Type B pancreatic cell (in vitro differentiated cells): ENCODE measurements around the gene ADNP. TPM values are rescaled to one million over a fixed set of nuclear protein-coding genes. Genes with fewer than 3 reads are reported as not detected.
A peak's percentile ranks its signal among the peaks of the same experiment; 100 is the strongest.

Experiments used
- DNase-seq: peaks from one replicate; pipeline ENCODE4 v3.0.0; 2021; ENCODE audit warnings: mixed read lengths; ENCODE audit not compliant: unreplicated experiment; ENCODE audit errors: extremely low spot score
- H3K27ac Mint-ChIP-seq: 2 replicates; pipeline ENCODE4 v1.8.0; 2021; ENCODE audit warnings: mild to moderate bottlenecking, mixed read lengths
- H3K27me3 Mint-ChIP-seq: 2 replicates; pipeline ENCODE4 v1.8.0; 2021; ENCODE audit warnings: mixed read lengths
- H3K36me3 Mint-ChIP-seq: 2 replicates; pipeline ENCODE4 v1.8.0; 2021; ENCODE audit warnings: mixed read lengths
- H3K4me1 Mint-ChIP-seq: one replicate; pipeline ENCODE4 v1.8.0; 2021; ENCODE audit warnings: mixed read lengths; ENCODE audit not compliant: unreplicated experiment
- H3K4me3 Mint-ChIP-seq: 2 replicates; pipeline ENCODE4 v1.8.0; 2021; ENCODE audit warnings: mild to moderate bottlenecking, mixed read lengths
- H3K9me3 Mint-ChIP-seq: 2 replicates; pipeline ENCODE4 v1.8.0; 2021; ENCODE audit warnings: mixed read lengths
- total RNA-seq: library from RNA; stranded (reverse); gene quantifications from 2 replicates; pipeline ENCODE4 v1.2.1, GENCODE V29; 2021; ENCODE audit warnings: low replicate concordance
- TF ChIP-seq, protein P1 (sequence below): fragments of 200-600 bp; sonication (generic); conservative IDR thresholded peaks from 2 replicates; pipeline ENCODE4 v1.5.0; 2021; ENCODE audit warnings: antibody characterized with exemption, mild to moderate bottlenecking

Gene ADNP
- total RNA-seq, 1 donor from 2014 or later: 103 TPM

DNA sequence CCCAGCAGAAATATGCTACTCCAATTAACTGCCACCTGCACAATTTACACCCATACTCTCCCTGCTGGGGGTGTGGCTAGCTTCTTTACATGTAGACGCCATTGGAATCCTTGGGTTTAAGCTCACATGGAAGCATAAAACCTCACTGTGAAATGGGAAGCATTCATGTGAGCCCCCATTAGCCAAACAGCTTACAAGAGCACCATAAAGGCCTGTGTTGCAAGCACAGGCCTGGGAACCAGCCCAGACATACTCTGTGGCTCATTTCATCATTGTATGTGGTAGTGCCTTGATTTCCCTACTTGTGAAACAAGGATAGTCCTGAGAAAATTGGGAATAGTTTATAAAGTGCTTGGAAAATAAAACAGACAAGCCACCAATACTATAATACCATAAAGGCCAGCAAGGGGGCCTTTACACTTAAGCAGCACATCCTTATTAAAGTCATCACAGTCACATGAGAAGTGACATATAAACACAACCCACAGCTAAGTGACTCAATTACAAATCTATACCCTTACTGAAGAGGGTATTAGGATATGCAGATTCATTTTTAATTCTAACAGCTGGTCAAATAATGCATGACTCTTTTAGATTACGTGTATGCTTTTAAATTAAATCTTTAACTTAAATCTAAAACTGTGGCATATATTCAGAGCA, 6.8 kb downstream of the ADNP start:
- no peaks in the 10 kb centered on the region for H3K9me3 Mint-ChIP-seq
- peaks cover 30% of the 10 kb centered on the region for H3K36me3 Mint-ChIP-seq
- peaks cover under 1% of the 10 kb centered on the region for H3K27me3 Mint-ChIP-seq
- TF ChIP-seq, protein P1, sequence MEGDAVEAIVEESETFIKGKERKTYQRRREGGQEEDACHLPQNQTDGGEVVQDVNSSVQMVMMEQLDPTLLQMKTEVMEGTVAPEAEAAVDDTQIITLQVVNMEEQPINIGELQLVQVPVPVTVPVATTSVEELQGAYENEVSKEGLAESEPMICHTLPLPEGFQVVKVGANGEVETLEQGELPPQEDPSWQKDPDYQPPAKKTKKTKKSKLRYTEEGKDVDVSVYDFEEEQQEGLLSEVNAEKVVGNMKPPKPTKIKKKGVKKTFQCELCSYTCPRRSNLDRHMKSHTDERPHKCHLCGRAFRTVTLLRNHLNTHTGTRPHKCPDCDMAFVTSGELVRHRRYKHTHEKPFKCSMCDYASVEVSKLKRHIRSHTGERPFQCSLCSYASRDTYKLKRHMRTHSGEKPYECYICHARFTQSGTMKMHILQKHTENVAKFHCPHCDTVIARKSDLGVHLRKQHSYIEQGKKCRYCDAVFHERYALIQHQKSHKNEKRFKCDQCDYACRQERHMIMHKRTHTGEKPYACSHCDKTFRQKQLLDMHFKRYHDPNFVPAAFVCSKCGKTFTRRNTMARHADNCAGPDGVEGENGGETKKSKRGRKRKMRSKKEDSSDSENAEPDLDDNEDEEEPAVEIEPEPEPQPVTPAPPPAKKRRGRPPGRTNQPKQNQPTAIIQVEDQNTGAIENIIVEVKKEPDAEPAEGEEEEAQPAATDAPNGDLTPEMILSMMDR: no peak
- H3K4me1 Mint-ChIP-seq: peaks cover 61% of the 10 kb centered on the region
- H3K4me3 Mint-ChIP-seq: no peak overlapping the region
- peak overlapping the region; percentile 43 for H3K27ac Mint-ChIP-seq
- no peak for DNase-seq

DNA sequence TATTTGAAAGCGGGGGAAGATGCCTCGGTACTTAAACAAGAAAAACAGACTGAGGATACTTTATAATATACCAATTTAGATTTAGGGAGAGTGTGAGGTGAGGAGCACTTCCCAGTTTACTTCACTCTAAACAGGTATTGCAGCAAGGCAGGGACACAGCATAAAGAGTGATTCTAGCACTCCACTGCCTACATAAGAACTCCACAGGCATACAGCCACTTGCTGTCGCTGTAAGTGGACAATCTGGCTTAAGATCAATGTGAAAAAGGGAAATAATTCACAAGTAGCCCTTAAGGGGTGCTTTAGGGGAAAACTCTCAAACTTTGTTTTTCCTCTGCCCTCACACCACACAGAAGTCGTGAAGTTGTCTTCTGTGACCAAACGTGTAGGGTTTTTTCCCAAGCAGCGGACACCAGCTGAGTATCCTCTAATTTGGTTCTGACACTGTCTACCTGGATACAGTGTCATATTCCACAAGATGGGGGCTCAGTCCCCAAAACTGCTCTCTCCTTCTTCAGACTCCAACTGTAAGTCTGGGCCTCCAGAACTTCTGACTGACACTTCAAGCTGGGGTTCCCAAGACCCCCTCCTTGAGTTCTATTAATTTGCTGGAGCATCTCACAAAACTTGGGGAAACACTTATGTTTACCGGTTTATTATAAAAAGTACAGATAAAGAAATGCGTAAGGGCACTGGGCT, 9.3 kb downstream of the ADNP start:
- H3K4me1 Mint-ChIP-seq: peaks cover 54% of the 10 kb centered on the region
- TF ChIP-seq, protein P1: no peak
- no peak overlapping the region for H3K4me3 Mint-ChIP-seq
- DNase-seq: no peak
- H3K36me3 Mint-ChIP-seq: peaks cover 12% of the 10 kb centered on the region
- no peaks in the 10 kb centered on the region for H3K9me3 Mint-ChIP-seq
- no peaks in the 10 kb centered on the region for H3K27me3 Mint-ChIP-seq
- H3K27ac Mint-ChIP-seq: peak overlapping the region; percentile 54

DNA sequence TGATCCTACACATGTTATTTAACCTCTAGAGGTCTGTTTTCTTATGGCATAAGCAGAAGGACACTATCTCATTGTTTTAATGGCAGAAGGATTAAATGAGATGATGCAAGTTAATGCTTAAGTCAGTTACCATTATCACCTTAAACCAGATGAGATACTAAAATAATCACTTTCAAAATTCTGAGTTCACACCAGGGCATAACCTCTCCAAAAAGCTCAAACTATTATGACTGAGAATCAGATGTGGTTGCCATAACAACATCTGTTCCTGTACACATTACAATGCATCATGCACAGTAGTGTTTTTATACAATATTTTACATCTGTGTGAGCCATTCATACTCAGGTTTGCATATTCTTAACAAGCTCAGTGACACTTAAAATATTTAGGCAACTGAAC, 10.2 kb downstream of the ADNP start:
- Mint-ChIP-seq H3K36me3 (peaks cover 12% of the 10 kb centered on the region), H3K27ac (no peak overlapping the region), H3K27me3 (no peaks in the 10 kb centered on the region), H3K4me3 (no peak overlapping the region), H3K9me3 (no peaks in the 10 kb centered on the region), H3K4me1 (peaks cover 55% of the 10 kb centered on the region)
- TF ChIP-seq, protein P1: no peak
- no peak for DNase-seq

DNA sequence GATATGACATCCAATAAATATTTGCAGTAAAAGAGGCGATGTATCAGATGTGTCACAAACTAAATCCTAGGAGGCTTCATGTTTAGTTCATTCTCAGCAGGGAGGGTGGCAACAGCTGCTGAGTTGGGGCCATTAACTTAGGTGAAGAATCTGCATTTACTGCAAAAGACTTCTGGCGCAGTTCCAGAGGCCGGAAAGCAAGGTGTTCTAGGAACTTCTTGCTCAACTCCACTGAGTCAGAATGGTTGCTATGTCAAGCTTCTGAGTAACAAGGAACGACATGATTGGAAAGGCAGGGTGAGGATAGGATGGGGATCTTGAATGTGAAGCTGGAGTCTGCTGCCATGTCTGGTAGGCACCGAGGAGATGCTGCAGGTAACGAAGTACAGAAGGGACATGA, 11.7 kb downstream of the ADNP start:
- peak overlapping the region; percentile 67 for H3K27ac Mint-ChIP-seq
- H3K9me3 Mint-ChIP-seq: no peaks in the 10 kb centered on the region
- DNase-seq: no peak
- H3K36me3 Mint-ChIP-seq: peaks cover 13% of the 10 kb centered on the region
- H3K27me3 Mint-ChIP-seq: no peaks in the 10 kb centered on the region
- H3K4me1 Mint-ChIP-seq: peaks cover 51% of the 10 kb centered on the region
- TF ChIP-seq, protein P1: no peak
- H3K4me3 Mint-ChIP-seq: peak overlapping the region; percentile 11

DNA sequence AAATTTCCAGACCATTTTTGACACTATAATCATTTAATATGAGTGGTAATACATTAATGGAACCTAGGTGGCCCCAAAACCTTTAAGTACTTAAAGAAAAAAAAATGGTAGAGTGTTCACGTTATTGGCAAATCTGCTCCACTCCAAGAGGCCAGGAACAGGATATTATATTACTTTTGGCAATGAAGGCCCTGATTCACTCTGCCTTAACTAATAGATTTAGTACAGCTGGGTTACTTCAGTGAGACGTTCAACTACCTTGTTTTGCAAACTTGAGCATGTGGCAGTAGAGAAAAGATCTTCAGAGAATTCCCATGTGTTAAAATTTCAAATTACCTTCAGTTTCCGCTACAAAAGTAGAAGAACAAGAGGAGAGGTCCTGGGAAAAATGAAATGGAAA, 12.8 kb downstream of the ADNP start:
- Mint-ChIP-seq H3K4me1 (peaks cover 61% of the 10 kb centered on the region), H3K36me3 (peaks cover 16% of the 10 kb centered on the region), H3K27ac (no peak overlapping the region), H3K9me3 (no peaks in the 10 kb centered on the region), H3K4me3 (no peak overlapping the region), H3K27me3 (no peaks in the 10 kb centered on the region)
- TF ChIP-seq, protein P1: no peak
- no peak for DNase-seq
